MM.1S (cell line): ENCODE data around the gene ZNF771.

Experiments used
- DNase-seq: peaks from one replicate; pipeline ENCODE4 v3.0.0-alpha.2; 2015
- H2AFZ ChIP-seq: fragments of 300-600 bp; sonication (generic); 2 replicates; pipeline ENCODE4 v1.6.0; 2016; ENCODE audit warnings: antibody characterized with exemption, low read length
- H3F3A ChIP-seq: fragments of 300-600 bp; sonication (generic); 2 replicates; pipeline ENCODE4 v1.6.1; 2016; ENCODE audit warnings: mild to moderate bottlenecking, antibody characterized with exemption, low read length, moderate library complexity, mixed read lengths; ENCODE audit not compliant: insufficient read depth
- H3K27ac ChIP-seq: fragments of 300-600 bp; sonication (generic); 2 replicates; pipeline ENCODE4 v1.5.1; 2016; ENCODE audit warnings: mild to moderate bottlenecking, low read length
- H3K27me3 ChIP-seq: fragments of 300-600 bp; sonication (generic); replicated peaks from 2 replicates; pipeline ENCODE4 v1.6.0; 2016; ENCODE audit warnings: low read length; ENCODE audit not compliant: insufficient read depth
- H3K36me3 ChIP-seq: fragments of 300-600 bp; sonication (generic); replicated peaks from 2 replicates; pipeline ENCODE4 v1.6.1; 2016; ENCODE audit warnings: mild to moderate bottlenecking, low read length, mixed read lengths; ENCODE audit not compliant: insufficient read depth
- H3K4me1 ChIP-seq: fragments of 300-600 bp; sonication (generic); 2 replicates; pipeline ENCODE4 v1.6.1; 2016; ENCODE audit warnings: low read length, mixed read lengths
- H3K4me2 ChIP-seq: fragments of 300-600 bp; sonication (generic); 2 replicates; pipeline ENCODE4 v1.6.0; 2016; ENCODE audit warnings: low read depth, low read length
- H3K4me3 ChIP-seq: fragments of 300-600 bp; sonication (generic); 2 replicates; pipeline ENCODE4 v1.5.1; 2016; ENCODE audit warnings: low read length, mixed read lengths
- H3K79me2 ChIP-seq: fragments of 300-600 bp; sonication (generic); 2 replicates; pipeline ENCODE4 v1.6.1; 2016; ENCODE audit warnings: mixed run types, low read length, mixed read lengths
- H3K9ac ChIP-seq: fragments of 300-600 bp; sonication (generic); 2 replicates; pipeline ENCODE4 v1.6.1; 2016; ENCODE audit warnings: low read length, mixed read lengths
- H3K9me2 ChIP-seq: fragments of 300-600 bp; sonication (generic); replicated peaks from 2 replicates; pipeline ENCODE4 v1.6.1; 2016; ENCODE audit warnings: mild to moderate bottlenecking, low read length, mixed read lengths; ENCODE audit not compliant: insufficient read depth
- H3K9me3 ChIP-seq: fragments of 300-600 bp; sonication (generic); replicated peaks from 2 replicates; pipeline ENCODE4 v1.6.1; 2016; ENCODE audit warnings: mild to moderate bottlenecking, low read length, mixed read lengths; ENCODE audit not compliant: insufficient read depth
- H4K20me1 ChIP-seq: fragments of 300-600 bp; sonication (generic); 2 replicates; pipeline ENCODE4 v1.6.1; 2016; ENCODE audit warnings: mild to moderate bottlenecking, low read length, moderate library complexity, mixed read lengths; ENCODE audit not compliant: insufficient read depth
- CTCF ChIP-seq: fragments of 300-600 bp; sonication (generic); IDR thresholded peaks from 2 replicates; pipeline ENCODE4 v1.5.1; 2016; ENCODE audit warnings: antibody characterized with exemption, low read length, mixed read lengths
- EZH2 ChIP-seq: fragments of 300-600 bp; sonication (generic); optimal IDR thresholded peaks from 2 replicates; pipeline ENCODE3; 2017; ENCODE audit warnings: low read depth, mild to moderate bottlenecking, antibody characterized with exemption, low read length, mixed read lengths
- EZH2phosphoT487 ChIP-seq: fragments of 300-600 bp; sonication (generic); IDR thresholded peaks from 2 replicates; pipeline ENCODE4 v1.6.1; 2018; ENCODE audit warnings: antibody characterized with exemption, low read length

ZNF771 gene

GRCh38 chr16:30380072-30380802, 27.2 kb upstream of the ZNF771 start:
- no peaks in the 10 kb centered on the region for H3K27me3 ChIP-seq
- no peak overlapping the region for H3K4me2 ChIP-seq
- peaks cover 36% of the 10 kb centered on the region for H3K79me2 ChIP-seq
- peaks cover 34% of the 10 kb centered on the region for H3K4me1 ChIP-seq
- H3K9ac ChIP-seq = no peak overlapping the region
- no peaks in the 10 kb centered on the region for H3K9me2 ChIP-seq
- H3F3A ChIP-seq = peaks cover 35% of the 10 kb centered on the region
- no peaks in the 10 kb centered on the region for H3K9me3 ChIP-seq
- no peaks in the 10 kb centered on the region for H3K36me3 ChIP-seq
- H3K27ac ChIP-seq = no peak overlapping the region; the same call in 1 of the 2 replicates
- TF ChIP-seq EZH2 (no peak), EZH2phosphoT487 (no peak), CTCF (no peak)
- H4K20me1 ChIP-seq = no peaks in the 10 kb centered on the region
- H2AFZ ChIP-seq = no peak overlapping the region
- DNase-seq = no peak
- no peak overlapping the region for H3K4me3 ChIP-seq

- Histone ChIP-seq H3K4me1 (peaks cover 34% of the 10 kb centered on the region), H3K27me3 (no peaks in the 10 kb centered on the region), H4K20me1 (no peaks in the 10 kb centered on the region), H3K27ac (no peak overlapping the region), H3K4me2 (no peak overlapping the region; the same call in 1 of the 2 replicates), H3K9me3 (no peaks in the 10 kb centered on the region), H3K4me3 (no peak overlapping the region), H2AFZ (no peak overlapping the region), H3K79me2 (peaks cover 36% of the 10 kb centered on the region), H3K9ac (no peak overlapping the region), H3F3A (peaks cover 35% of the 10 kb centered on the region), H3K9me2 (no peaks in the 10 kb centered on the region), H3K36me3 (no peaks in the 10 kb centered on the region)
- TF ChIP-seq EZH2phosphoT487 (no peak), EZH2 (no peak), CTCF (no peak)
- no peak for DNase-seq
Measured at GRCh38 chr16:30380803-30381208, 26.6 kb upstream of the ZNF771 start.

GRCh38 chr16:30381291-30382041, 25.9 kb upstream of the ZNF771 start:
- H3K27ac ChIP-seq = peak overlapping the region; percentile 47; the same call in 1 of the 2 replicates
- DNase-seq = no peak
- TF ChIP-seq EZH2 (no peak), CTCF (no peak), EZH2phosphoT487 (no peak)
- H3K9ac ChIP-seq = peak overlapping the region; percentile 79
- H3F3A ChIP-seq = peaks cover 35% of the 10 kb centered on the region
- no peaks in the 10 kb centered on the region for H4K20me1 ChIP-seq
- H3K4me3 ChIP-seq = peak overlapping the region; percentile 68
- no peaks in the 10 kb centered on the region for H3K9me3 ChIP-seq
- no peaks in the 10 kb centered on the region for H3K27me3 ChIP-seq
- peaks cover 34% of the 10 kb centered on the region for H3K4me1 ChIP-seq
- H3K9me2 ChIP-seq = no peaks in the 10 kb centered on the region
- peaks cover 36% of the 10 kb centered on the region for H3K79me2 ChIP-seq
- H3K4me2 ChIP-seq = peak overlapping the region; percentile 80
- H2AFZ ChIP-seq = no peak overlapping the region
- no peaks in the 10 kb centered on the region for H3K36me3 ChIP-seq
